Pancreas (tissue), 10 donors: Measurements from ENCODE around the gene KDR. TPM values are rescaled to one million over a fixed set of nuclear protein-coding genes. Genes with fewer than 3 reads are reported as not detected.

Source experiments
- ATAC-seq, 4 donors: fragments of 200-7000 bp; cut with Tn5 transposase; one replicate each; pipeline versions ENCODE4 v1.8.0 to v1.9.1; 2020; ENCODE audit warnings: mild to moderate bottlenecking in 4 of 4, moderate library complexity in 4 of 4
- DNase-seq, 6 donors: peaks; one replicate each; pipeline ENCODE4 v3.0.0-alpha.2; 2020
- FAIRE-seq: peaks from 2 replicates; lab custom pipeline; 2012; peaks lifted over from hg19 to GRCh38; lab: Jason Lieb, UNC
- H3K27ac ChIP-seq, 4 donors: fragments of 200-600 bp; sonication (generic); 1 replicate in 3 of 4; 2 replicates in 1 of 4; pipeline versions ENCODE4 v1.5.0 to v1.8.0; 2020
- H3K27me3 ChIP-seq, 4 donors: fragments of 200-600 bp; one replicate each; pipeline ENCODE4 v1.8.0; 2021
- H3K36me3 ChIP-seq, 3 donors: fragments of 200-600 bp; sonication (generic) in 1 of 3; one replicate each; pipeline versions ENCODE4 v1.5.0 to v1.8.0; 2020 to 2021
- H3K4me1 ChIP-seq, 3 donors: fragments of 200-600 bp; one replicate each; pipeline ENCODE4 v1.8.0; 2021
- H3K4me3 ChIP-seq, 4 donors: fragments of 200-600 bp; sonication (generic) in 2 of 4; one replicate each; pipeline versions ENCODE4 v1.5.0 to v1.8.0; 2020 to 2021
- H3K9me3 ChIP-seq, 4 donors: fragments of 200-600 bp; one replicate each; pipeline ENCODE4 v1.8.0; 2021
- WGBS, 2 donors: extraction: QIAGEN DNeasy Blood & Tissue Kit; methylation state at CpG; one replicate each; pipeline ENCODE4 v1.1.7; 2013; 5-methylcytosine and 5-hydroxymethylcytosine counted together
- intact Hi-C, 3 donors: fragments of 100-400 bp; cut with DNase I; formaldehyde crosslinking; loops; one replicate each; pipeline versions ENCODE4 v1.11.1 to v1.14.2; 2022
- polyA plus RNA-seq, 2 donors: library from polyadenylated mRNA; stranded (reverse); fragments of 200-250 nt; gene quantifications; one replicate each; pipeline ENCODE4 v1.2.3, GENCODE V29; 2013
- total RNA-seq, 6 donors: library from RNA; stranded (reverse); fragmentation: NEBNext Ultra II Directional in 4 of 6; extraction: Animal tissue kit (Norgen Biotek cat#: 25700) in 4 of 6; gene quantifications; one replicate each; pipeline versions ENCODE4 v1.2.1 to v1.2.4, GENCODE V29; 2021 to 2023
- TF ChIP-seq, protein P1 (sequence below), 4 donors: fragments of 200-600 bp; sonication (generic) in 3 of 4; IDR thresholded peaks; one replicate each; pipeline versions ENCODE4 v1.5.0 to v1.8.0; 2021; ENCODE audit warnings: antibody characterized with exemption in 4 of 4
- donor health status: healthy with polysubstance abuse.
- donor health status: DM: no; HTN: no; CAD: no; lungs with moderate emphysema.
- donor health status: DM: no; HTN: no; CAD: no.
- donor health status: control.
- donor health status: control.
- donor health status: Bipolar disorder and iron deficiency.
- donor health status: DM: yes; HTN: yes; CAD: no.
- donor health status: DM: no; HTN: no; CAD: no.
- donor health status: DM: no; HTN: no; CAD: no.
- donor health status: DM: yes; HTN: yes; CAD: no.

Gene KDR
- total and polyA plus RNA-seq, 8 donors: 1.6 to 9.1 (median 4.8) TPM

DNA sequence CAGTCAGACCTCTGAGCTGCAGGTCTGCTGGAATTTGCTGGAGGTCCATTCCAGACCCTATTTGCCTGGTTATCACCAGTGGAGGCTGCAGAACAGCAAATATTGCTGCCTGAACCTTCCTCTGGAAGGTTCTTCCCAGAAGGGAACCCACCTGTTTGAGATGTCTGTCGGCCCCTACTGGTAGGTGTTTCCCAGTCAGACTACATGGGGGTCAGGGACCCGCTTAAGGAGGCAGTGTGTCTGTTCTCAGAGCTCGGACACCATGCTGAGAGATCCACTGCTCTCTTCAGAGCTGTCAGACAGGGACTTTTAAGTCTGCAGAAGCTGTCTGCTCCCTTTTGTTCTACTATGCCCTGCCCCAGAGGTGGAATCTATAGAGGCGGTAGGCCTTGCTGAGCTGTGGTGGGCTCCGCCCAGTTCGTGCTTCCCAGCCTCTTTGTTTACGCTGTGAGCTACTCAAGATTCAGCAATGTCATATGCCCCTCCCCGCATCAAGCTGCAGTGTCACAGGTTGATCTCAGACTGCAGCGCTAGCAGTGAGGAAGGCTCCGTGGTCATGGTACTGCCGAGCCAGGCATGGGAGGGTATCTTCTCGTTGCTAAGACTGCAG, 44.1 kb upstream of the KDR start:
- ATAC-seq: no peak
- Histone ChIP-seq H3K27me3 (no peaks in the 10 kb centered on the region), H3K27ac (no peak overlapping the region), H3K9me3 (no peaks in the 10 kb centered on the region), H3K36me3 (no peaks in the 10 kb centered on the region), H3K4me3 (no peak overlapping the region), H3K4me1 (no peaks in the 10 kb centered on the region)
- TF ChIP-seq, protein P1, sequence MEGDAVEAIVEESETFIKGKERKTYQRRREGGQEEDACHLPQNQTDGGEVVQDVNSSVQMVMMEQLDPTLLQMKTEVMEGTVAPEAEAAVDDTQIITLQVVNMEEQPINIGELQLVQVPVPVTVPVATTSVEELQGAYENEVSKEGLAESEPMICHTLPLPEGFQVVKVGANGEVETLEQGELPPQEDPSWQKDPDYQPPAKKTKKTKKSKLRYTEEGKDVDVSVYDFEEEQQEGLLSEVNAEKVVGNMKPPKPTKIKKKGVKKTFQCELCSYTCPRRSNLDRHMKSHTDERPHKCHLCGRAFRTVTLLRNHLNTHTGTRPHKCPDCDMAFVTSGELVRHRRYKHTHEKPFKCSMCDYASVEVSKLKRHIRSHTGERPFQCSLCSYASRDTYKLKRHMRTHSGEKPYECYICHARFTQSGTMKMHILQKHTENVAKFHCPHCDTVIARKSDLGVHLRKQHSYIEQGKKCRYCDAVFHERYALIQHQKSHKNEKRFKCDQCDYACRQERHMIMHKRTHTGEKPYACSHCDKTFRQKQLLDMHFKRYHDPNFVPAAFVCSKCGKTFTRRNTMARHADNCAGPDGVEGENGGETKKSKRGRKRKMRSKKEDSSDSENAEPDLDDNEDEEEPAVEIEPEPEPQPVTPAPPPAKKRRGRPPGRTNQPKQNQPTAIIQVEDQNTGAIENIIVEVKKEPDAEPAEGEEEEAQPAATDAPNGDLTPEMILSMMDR (IDR thresholded peaks at IDR 0.05): no peak
- intact Hi-C loops: no loop called here
- no peak for DNase-seq
- FAIRE-seq: no peak
- WGBS, 2 donors: 29 to 35% methylated on average over 12 of the region's 12 CpGs

DNA sequence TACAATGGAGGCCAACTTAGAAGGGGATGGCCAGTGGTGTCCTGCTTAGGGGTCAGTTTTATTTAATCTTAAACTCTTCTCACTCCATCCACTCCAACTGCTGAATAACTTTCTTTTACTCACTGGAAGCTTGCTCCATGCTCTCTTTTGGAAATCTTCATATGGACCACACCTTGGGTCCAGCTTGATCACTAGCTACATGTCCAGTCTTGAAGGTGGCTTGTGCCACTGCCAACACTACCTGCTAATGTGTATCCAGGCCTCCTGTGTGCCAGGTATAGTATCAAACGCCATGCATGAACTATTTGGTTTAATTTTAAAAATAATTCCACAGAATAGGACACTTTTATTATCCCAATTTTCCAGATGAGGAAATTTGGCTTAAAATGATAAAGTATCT, 37.0 kb upstream of the KDR start:
- 26 to 35% methylated on average over 1 of the region's 1 CpG for WGBS, 2 donors
- TF ChIP-seq, protein P1 (IDR thresholded peaks at IDR 0.05): no peak
- Histone ChIP-seq H3K27ac (no peak overlapping the region), H3K9me3 (no peaks in the 10 kb centered on the region), H3K4me1 (no peaks in the 10 kb centered on the region), H3K4me3 (no peak overlapping the region), H3K27me3 (peaks cover 0 to 4% (median 0%) of the 10 kb centered on the region in 4 donors), H3K36me3 (no peaks in the 10 kb centered on the region)
- ATAC-seq (no peak), DNase-seq (no peak), FAIRE-seq (no peak)
- intact Hi-C loops: no loop called here

DNA sequence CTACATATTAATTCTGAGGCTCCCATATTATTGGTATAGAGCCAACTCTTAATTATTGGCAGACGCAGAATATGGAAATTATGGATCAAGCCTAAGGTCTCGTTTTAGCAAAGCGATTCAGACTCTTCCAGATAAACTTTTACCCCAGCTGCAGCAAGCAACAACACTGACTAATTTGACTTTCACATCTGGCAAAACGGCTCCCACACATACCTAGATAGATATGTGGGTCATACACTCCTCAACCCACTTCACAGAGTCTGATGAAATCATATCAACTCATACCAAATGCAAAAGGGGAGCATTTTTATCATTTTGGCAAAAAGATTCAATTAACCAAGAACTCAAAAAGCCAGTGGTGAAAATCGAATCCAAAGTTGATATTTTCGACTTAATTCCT, 36.3 kb upstream of the KDR start:
- FAIRE-seq (no peak), DNase-seq (no peak), ATAC-seq (no peak)
- Histone ChIP-seq H3K4me1 (no peaks in the 10 kb centered on the region), H3K4me3 (no peak overlapping the region), H3K27me3 (peaks cover 0 to 5% (median 0%) of the 10 kb centered on the region in 4 donors), H3K27ac (no peak overlapping the region), H3K36me3 (no peaks in the 10 kb centered on the region), H3K9me3 (no peaks in the 10 kb centered on the region)
- intact Hi-C loops: no loop called here
- TF ChIP-seq, protein P1 (IDR thresholded peaks at IDR 0.05): no peak
- WGBS, 2 donors: 45 to 58% methylated on average over 6 of the region's 6 CpGs

DNA sequence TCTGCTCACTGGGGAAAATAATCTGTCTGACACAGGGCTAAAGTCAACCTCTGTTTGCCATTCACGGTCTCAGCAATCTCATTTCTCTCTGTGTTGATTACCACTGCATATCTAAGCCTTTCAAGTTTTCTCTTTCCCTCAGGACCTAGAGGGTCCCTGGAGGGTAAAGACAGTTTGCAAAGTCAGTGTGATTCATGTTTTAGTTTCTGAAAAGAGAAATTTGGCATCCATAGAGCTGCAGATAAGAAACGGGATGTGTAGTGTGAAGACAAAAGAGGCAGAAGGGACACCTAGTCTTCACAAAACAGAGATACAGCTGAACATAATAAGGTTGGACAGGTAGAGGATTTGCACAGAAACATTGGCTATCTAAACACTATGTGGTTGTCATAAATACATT, 34.5 kb upstream of the KDR start:
- Histone ChIP-seq H3K4me1 (no peaks in the 10 kb centered on the region), H3K27ac (no peak overlapping the region), H3K4me3 (no peak overlapping the region), H3K36me3 (no peaks in the 10 kb centered on the region), H3K27me3 (peaks cover 0 to 10% (median 0%) of the 10 kb centered on the region in 4 donors), H3K9me3 (no peaks in the 10 kb centered on the region)
- TF ChIP-seq, protein P1 (IDR thresholded peaks at IDR 0.05): no peak
- ATAC-seq (no peak), FAIRE-seq (no peak), DNase-seq (no peak)
- intact Hi-C loops: no loop called here
- 16 to 20% methylated on average over 2 of the region's 2 CpGs for WGBS, 2 donors

DNA sequence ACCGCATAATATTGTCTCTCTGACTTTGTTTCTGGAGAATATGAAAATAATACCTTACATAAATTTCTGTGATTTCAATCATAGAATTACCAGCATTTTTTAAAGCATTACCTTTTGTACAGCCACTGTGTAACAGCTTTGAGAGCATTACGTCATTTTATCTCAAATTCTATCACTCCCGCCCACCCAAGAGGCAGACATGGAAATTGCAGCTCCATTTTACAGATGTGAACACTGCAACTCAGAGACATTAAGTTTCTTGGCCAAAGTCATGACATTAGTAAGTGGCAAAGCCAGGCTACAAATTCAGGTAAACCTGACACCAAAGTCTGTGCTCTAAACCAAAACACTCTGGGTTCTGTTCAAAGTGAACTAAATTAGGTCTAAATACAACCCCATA, 33.6 kb upstream of the KDR start:
- FAIRE-seq (no peak), ATAC-seq (no peak), DNase-seq (no peak)
- intact Hi-C loops: no loop called here
- H3K27me3 ChIP-seq: peaks cover 0 to 10% (median 0%) of the 10 kb centered on the region in 4 donors
- TF ChIP-seq, protein P1 (IDR thresholded peaks at IDR 0.05): no peak
- no peaks in the 10 kb centered on the region for H3K36me3 ChIP-seq
- 49 to 58% methylated on average over 3 of the region's 3 CpGs for WGBS, 2 donors
- no peak overlapping the region for H3K27ac ChIP-seq
- H3K4me3 ChIP-seq: no peak overlapping the region
- H3K4me1 ChIP-seq: no peaks in the 10 kb centered on the region
- no peaks in the 10 kb centered on the region for H3K9me3 ChIP-seq
